ENCODE data around the gene RNF19B.

The RNF19B gene

GRCh38 chr1:32949519-32949918, 15.1 kb downstream of the RNF19B start:
- no peaks in the 10 kb centered on the region for H3K9me3 ChIP-seq (ENCODE audit: insufficient read depth, low read length)
- H3K4me1 ChIP-seq (ENCODE audit: low read length), result no peaks in the 10 kb centered on the region
- no peak overlapping the region for H3K4me2 ChIP-seq (ENCODE audit: low read length)
- no peak overlapping the region for H3K9ac ChIP-seq (ENCODE audit: low read length)
- peaks cover 20% of the 10 kb centered on the region for H3K79me2 ChIP-seq (ENCODE audit: low read length)
- H3K27me3 ChIP-seq (ENCODE audit: low read depth, low read length), result no peaks in the 10 kb centered on the region
- no peak overlapping the region for H3K27ac ChIP-seq (ENCODE audit: low read length)
- TF ChIP-seq CTCF (IDR thresholded peaks at IDR 0.05; ENCODE audit: low read depth, low read length) (no peak), EZH2phosphoT487 (IDR thresholded peaks at IDR 0.05; ENCODE audit: low read depth) (no peak)
- no peak overlapping the region for H3K4me3 ChIP-seq (ENCODE audit: low read length)
- H2AFZ ChIP-seq (ENCODE audit: low read depth, low read length), result no peak overlapping the region
- 0 out of 2 replicates have a peak, but pooled peaks cover 8% of the 10 kb centered on the region for H4K20me1 ChIP-seq (ENCODE audit: insufficient read depth, low read length)
- peaks cover 14% of the 10 kb centered on the region for H3K36me3 ChIP-seq (replicated peaks; ENCODE audit: low read depth, low read length)

- H3K36me3 ChIP-seq (replicated peaks; ENCODE audit: low read depth, low read length), result peaks cover 20% of the 10 kb centered on the region
- no peak for TF ChIP-seq CTCF (IDR thresholded peaks at IDR 0.05; ENCODE audit: low read depth, low read length)
- no peak for TF ChIP-seq EZH2phosphoT487 (IDR thresholded peaks at IDR 0.05; ENCODE audit: low read depth)
- H3K4me3 ChIP-seq (ENCODE audit: low read length), result no peak overlapping the region
- H2AFZ ChIP-seq (ENCODE audit: low read depth, low read length), result no peak overlapping the region
- no peak overlapping the region for H3K9ac ChIP-seq (ENCODE audit: low read length)
- 0 out of 2 replicates have a peak, but pooled peaks cover 8% of the 10 kb centered on the region for H4K20me1 ChIP-seq (ENCODE audit: insufficient read depth, low read length)
- H3K4me1 ChIP-seq (ENCODE audit: low read length), result no peaks in the 10 kb centered on the region
- H3K79me2 ChIP-seq (ENCODE audit: low read length), result peaks cover 15% of the 10 kb centered on the region
- no peak overlapping the region for H3K4me2 ChIP-seq (ENCODE audit: low read length)
- no peak overlapping the region for H3K27ac ChIP-seq (ENCODE audit: low read length)
- no peaks in the 10 kb centered on the region for H3K27me3 ChIP-seq (ENCODE audit: low read depth, low read length)
- H3K9me3 ChIP-seq (ENCODE audit: insufficient read depth, low read length), result no peaks in the 10 kb centered on the region
These were observed 15.7 kb downstream of the RNF19B start for GRCh38 chr1:32948905-32949304.

- H3K9ac ChIP-seq (ENCODE audit: low read length), result no peak overlapping the region
- H3K4me2 ChIP-seq (ENCODE audit: low read length), result no peak overlapping the region
- no peak overlapping the region for H3K27ac ChIP-seq (ENCODE audit: low read length)
These were observed 16.3 kb downstream of the RNF19B start for GRCh38 chr1:32948390-32948722.

GRCh38 chr1:32947669-32948389, 16.8 kb downstream of the RNF19B start:
- TF ChIP-seq EZH2phosphoT487 (IDR thresholded peaks at IDR 0.05; ENCODE audit: low read depth), result no peak
- no peak for TF ChIP-seq CTCF (IDR thresholded peaks at IDR 0.05; ENCODE audit: low read depth, low read length)
- no peak overlapping the region for H3K9ac ChIP-seq (ENCODE audit: low read length)
- H3K4me2 ChIP-seq (ENCODE audit: low read length), result no peak overlapping the region
- no peak overlapping the region for H2AFZ ChIP-seq (ENCODE audit: low read depth, low read length)
- H3K9me3 ChIP-seq (ENCODE audit: insufficient read depth, low read length), result no peaks in the 10 kb centered on the region
- H4K20me1 ChIP-seq (ENCODE audit: insufficient read depth, low read length), result 0 out of 2 replicates have a peak, but pooled peaks cover 3% of the 10 kb centered on the region
- no peak overlapping the region for H3K4me3 ChIP-seq (ENCODE audit: low read length)
- H3K79me2 ChIP-seq (ENCODE audit: low read length), result peaks cover 7% of the 10 kb centered on the region
- H3K4me1 ChIP-seq (ENCODE audit: low read length), result no peaks in the 10 kb centered on the region
- no peak overlapping the region for H3K27ac ChIP-seq (ENCODE audit: low read length)
- H3K27me3 ChIP-seq (ENCODE audit: low read depth, low read length), result no peaks in the 10 kb centered on the region
- H3K36me3 ChIP-seq (replicated peaks; ENCODE audit: low read depth, low read length), result peaks cover 24% of the 10 kb centered on the region

More at GRCh38 chr1:32948390-32948722, 16.3 kb downstream of the RNF19B start:
- Histone ChIP-seq H3K79me2 (ENCODE audit: low read length) (peaks cover 13% of the 10 kb centered on the region), H3K4me1 (ENCODE audit: low read length) (no peaks in the 10 kb centered on the region), H3K4me3 (ENCODE audit: low read length) (no peak overlapping the region), H4K20me1 (ENCODE audit: insufficient read depth, low read length) (0 out of 2 replicates have a peak, but pooled peaks cover 5% of the 10 kb centered on the region), H3K27me3 (ENCODE audit: low read depth, low read length) (no peaks in the 10 kb centered on the region), H2AFZ (ENCODE audit: low read depth, low read length) (no peak overlapping the region), H3K9me3 (ENCODE audit: insufficient read depth, low read length) (no peaks in the 10 kb centered on the region), H3K36me3 (replicated peaks; ENCODE audit: low read depth, low read length) (peaks cover 24% of the 10 kb centered on the region)
- no peak for TF ChIP-seq EZH2phosphoT487 (IDR thresholded peaks at IDR 0.05; ENCODE audit: low read depth)
- TF ChIP-seq CTCF (IDR thresholded peaks at IDR 0.05; ENCODE audit: low read depth, low read length), result no peak

All from OCI-LY3 (cell line).